Measurements from ENCODE around the gene SRBD1.

SRBD1 gene

GRCh38 chr2:45625824-45626223 lies 14.8 kb upstream of the SRBD1 start:
- no peak overlapping the region for H3K4me3 ChIP-seq (replicated peaks in 1 of 2; ENCODE audit: low read depth in 2 of 2, low read length in 2 of 2)
- TF ChIP-seq, protein P1, sequence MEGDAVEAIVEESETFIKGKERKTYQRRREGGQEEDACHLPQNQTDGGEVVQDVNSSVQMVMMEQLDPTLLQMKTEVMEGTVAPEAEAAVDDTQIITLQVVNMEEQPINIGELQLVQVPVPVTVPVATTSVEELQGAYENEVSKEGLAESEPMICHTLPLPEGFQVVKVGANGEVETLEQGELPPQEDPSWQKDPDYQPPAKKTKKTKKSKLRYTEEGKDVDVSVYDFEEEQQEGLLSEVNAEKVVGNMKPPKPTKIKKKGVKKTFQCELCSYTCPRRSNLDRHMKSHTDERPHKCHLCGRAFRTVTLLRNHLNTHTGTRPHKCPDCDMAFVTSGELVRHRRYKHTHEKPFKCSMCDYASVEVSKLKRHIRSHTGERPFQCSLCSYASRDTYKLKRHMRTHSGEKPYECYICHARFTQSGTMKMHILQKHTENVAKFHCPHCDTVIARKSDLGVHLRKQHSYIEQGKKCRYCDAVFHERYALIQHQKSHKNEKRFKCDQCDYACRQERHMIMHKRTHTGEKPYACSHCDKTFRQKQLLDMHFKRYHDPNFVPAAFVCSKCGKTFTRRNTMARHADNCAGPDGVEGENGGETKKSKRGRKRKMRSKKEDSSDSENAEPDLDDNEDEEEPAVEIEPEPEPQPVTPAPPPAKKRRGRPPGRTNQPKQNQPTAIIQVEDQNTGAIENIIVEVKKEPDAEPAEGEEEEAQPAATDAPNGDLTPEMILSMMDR (IDR thresholded peaks at IDR 0.05; ENCODE audit: low read depth, low read length), result no peak
- no peak for DNase-seq (ENCODE audit: low read depth in 2 of 2)

GRCh38 chr2:45623098-45623497 lies 12.0 kb upstream of the SRBD1 start:
- H3K4me3 ChIP-seq (replicated peaks in 1 of 2; ENCODE audit: low read depth in 2 of 2, low read length in 2 of 2), result no peak overlapping the region
- no peak for DNase-seq (ENCODE audit: low read depth in 2 of 2)
- TF ChIP-seq, protein P1 (IDR thresholded peaks at IDR 0.05; ENCODE audit: low read depth, low read length), result no peak

DNA sequence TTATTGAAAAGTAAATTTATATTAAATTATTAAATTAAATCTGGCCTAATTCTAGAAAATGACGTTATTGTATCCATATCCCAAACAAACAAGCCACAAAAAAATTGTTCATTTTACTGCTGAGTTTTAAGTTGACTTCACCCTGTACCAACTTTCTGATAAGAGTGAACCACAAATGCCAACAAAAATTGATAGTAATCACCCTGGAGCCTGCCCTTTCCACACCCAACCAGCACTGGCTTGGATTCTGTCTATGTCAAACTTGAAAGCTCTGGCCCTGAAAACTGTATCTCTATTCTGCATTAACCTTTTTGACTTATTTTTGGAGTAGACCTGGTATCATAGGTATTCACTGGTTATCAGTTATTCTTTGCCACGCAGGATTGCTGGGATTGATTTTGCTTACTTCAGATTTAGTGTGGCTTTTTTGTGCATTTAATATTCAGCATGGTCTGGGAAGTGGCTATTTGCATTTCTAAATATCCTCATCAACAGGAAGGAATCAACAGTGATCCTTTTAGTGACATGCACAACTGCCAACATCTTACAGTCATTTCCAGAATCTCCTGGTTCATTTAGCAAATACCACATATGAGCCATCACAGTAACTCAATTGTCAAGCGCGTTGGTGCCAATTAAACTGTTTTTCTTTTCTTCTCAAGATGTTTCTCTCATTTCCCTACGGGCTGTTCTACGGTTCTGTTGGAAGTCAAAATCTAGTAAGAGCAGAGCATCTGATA lies 11.4 kb upstream of the SRBD1 start:
- no peak for DNase-seq (ENCODE audit: low read depth in 2 of 2)

GRCh38 chr2:45617496-45617895 lies 6.4 kb upstream of the SRBD1 start:
- TF ChIP-seq, protein P1 (IDR thresholded peaks at IDR 0.05; ENCODE audit: low read depth, low read length), result no peak
- DNase-seq (ENCODE audit: low read depth in 2 of 2), result no peak
- H3K4me3 ChIP-seq (replicated peaks in 1 of 2; ENCODE audit: low read depth in 2 of 2, low read length in 2 of 2), result no peak overlapping the region

More for the DNA sequence above, 11.4 kb upstream of the SRBD1 start:
- H3K4me3 ChIP-seq (replicated peaks in 1 of 2; ENCODE audit: low read depth in 2 of 2, low read length in 2 of 2), result no peak overlapping the region
- TF ChIP-seq, protein P1 (IDR thresholded peaks at IDR 0.05; ENCODE audit: low read depth, low read length), result no peak

DNA sequence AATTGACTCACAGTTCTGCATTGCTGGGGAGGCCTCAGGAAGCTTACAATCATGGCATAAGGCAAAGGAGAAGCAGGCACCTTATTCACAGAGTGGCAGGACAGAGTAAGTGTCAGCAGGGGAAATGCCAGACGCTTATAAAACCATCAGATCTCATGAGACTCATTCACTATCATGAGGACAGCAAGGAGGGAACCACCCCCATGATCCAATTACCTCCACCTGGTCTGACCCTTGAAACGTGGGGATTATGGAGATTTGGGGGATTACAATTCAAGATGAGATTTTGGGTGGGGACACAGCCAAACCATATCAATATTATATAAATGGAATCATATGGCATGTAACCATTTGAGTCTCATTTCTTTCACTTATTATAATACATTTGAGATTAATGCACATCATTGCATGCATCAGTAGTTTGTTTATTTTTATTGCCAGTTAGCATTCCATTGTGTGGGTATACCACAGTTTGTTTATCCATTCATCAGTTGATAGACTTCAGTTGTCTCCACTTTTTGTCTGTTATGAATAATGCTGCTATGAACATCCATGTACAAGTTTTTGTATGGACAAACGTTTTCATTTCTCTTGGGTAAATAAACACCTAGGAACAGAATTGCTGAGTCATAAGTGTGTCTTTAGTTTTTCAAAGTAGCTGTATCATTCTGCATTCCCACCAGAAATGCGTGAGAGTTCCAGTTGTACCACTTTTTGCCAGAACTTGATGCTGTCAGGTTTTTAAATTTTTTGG lies 5.8 kb upstream of the SRBD1 start:
- TF ChIP-seq, protein P1 (IDR thresholded peaks at IDR 0.05; ENCODE audit: low read depth, low read length), result no peak
- H3K4me3 ChIP-seq (replicated peaks in 1 of 2; ENCODE audit: low read depth in 2 of 2, low read length in 2 of 2), result no peak overlapping the region
- DNase-seq (ENCODE audit: low read depth in 2 of 2), result peak; percentile 63 to 81

GRCh38 chr2:45614871-45615415 lies 3.9 kb upstream of the SRBD1 start:
- TF ChIP-seq, protein P1 (IDR thresholded peaks at IDR 0.05; ENCODE audit: low read depth, low read length), result no peak
- H3K4me3 ChIP-seq (replicated peaks in 1 of 2; ENCODE audit: low read depth in 2 of 2, low read length in 2 of 2), result no peak overlapping the region
- peak; percentile 7 to 20 for DNase-seq (ENCODE audit: low read depth in 2 of 2)
